Choroid plexus epithelial cell (primary cell): ENCODE measurements around the gene TTC33.

Experiments
- DNase-seq: peaks from one replicate; pipeline ENCODE4 v3.0.0-alpha.2; 2010; ENCODE audit warnings: low read depth
- H3K4me3 ChIP-seq: 2 replicates; pipeline ENCODE4 v1.5.1; 2011; ENCODE audit warnings: low read depth, mild to moderate bottlenecking, control low read depth, low read length, moderate library complexity
- TF ChIP-seq, protein P1 (sequence below): conservative IDR thresholded peaks from 2 replicates; pipeline ENCODE4 v1.5.1; 2011; ENCODE audit warnings: low read depth, mild to moderate bottlenecking, control low read depth, inconsistent platforms, low read length, moderate library complexity

The TTC33 gene, protein sequence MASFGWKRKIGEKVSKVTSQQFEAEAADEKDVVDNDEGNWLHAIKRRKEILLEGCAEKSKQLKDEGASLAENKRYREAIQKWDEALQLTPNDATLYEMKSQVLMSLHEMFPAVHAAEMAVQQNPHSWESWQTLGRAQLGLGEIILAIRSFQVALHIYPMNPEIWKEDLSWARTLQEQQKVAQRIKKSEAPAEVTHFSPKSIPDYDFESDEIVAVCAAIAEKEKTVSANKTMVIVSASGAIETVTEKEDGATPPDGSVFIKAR

DNA sequence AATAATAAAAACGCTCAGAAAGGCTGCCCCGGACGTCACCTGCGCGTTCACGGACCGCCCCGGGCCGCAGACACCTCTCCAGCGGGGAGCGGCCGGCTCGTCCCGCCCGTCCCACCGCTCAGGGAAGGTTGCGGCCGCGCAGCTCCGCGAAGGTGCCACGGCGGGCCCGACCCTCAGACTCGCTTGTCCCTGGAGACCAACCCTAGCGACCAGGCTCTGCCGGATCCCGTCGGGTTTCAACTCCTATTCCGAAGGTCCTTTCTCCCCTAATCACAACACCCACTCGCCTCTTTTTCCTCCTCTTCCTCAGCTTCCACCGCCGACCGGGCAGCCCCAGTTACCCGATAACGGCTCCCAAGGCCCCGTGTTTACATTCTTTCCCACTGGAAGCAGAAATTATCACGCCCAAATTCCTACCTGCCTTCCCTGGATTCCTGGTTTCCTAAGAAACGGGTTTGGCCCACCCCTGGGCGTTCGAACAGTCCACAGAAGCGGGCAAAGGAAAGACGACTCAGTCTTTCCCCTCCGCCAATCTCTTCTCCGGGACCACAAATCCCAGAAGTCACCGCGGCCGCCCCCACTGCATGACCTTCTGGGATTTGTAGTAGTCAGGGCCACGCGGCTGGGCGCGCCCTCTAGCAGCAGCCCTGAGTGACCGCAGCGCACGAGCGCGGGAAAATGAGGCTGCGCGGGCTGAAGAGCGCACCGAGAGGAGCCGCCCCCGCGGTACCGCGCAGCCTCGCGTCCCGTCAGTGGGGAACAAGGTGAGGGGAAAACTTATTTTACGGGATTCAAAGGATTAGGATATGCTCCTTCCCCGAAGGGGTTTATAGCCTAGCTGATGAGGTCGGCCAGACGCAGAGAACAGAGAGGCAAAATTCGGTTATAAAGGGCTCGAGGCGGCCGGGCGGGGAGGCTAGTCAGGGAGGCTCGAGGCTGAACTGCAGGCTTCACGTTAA is at the start of gene TTC33:
TSS of gene TTC33 (minus strand) at position 555 of the 959 bp plus-strand sequence. CDS start 8,943 bp downstream, outside the sequence.
- peak within 1 kb of the TSS; percentile 92 for H3K4me3 ChIP-seq
- DNase-seq: peak; percentile 97
- TF ChIP-seq, protein P1, sequence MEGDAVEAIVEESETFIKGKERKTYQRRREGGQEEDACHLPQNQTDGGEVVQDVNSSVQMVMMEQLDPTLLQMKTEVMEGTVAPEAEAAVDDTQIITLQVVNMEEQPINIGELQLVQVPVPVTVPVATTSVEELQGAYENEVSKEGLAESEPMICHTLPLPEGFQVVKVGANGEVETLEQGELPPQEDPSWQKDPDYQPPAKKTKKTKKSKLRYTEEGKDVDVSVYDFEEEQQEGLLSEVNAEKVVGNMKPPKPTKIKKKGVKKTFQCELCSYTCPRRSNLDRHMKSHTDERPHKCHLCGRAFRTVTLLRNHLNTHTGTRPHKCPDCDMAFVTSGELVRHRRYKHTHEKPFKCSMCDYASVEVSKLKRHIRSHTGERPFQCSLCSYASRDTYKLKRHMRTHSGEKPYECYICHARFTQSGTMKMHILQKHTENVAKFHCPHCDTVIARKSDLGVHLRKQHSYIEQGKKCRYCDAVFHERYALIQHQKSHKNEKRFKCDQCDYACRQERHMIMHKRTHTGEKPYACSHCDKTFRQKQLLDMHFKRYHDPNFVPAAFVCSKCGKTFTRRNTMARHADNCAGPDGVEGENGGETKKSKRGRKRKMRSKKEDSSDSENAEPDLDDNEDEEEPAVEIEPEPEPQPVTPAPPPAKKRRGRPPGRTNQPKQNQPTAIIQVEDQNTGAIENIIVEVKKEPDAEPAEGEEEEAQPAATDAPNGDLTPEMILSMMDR: peak; percentile 62

DNA sequence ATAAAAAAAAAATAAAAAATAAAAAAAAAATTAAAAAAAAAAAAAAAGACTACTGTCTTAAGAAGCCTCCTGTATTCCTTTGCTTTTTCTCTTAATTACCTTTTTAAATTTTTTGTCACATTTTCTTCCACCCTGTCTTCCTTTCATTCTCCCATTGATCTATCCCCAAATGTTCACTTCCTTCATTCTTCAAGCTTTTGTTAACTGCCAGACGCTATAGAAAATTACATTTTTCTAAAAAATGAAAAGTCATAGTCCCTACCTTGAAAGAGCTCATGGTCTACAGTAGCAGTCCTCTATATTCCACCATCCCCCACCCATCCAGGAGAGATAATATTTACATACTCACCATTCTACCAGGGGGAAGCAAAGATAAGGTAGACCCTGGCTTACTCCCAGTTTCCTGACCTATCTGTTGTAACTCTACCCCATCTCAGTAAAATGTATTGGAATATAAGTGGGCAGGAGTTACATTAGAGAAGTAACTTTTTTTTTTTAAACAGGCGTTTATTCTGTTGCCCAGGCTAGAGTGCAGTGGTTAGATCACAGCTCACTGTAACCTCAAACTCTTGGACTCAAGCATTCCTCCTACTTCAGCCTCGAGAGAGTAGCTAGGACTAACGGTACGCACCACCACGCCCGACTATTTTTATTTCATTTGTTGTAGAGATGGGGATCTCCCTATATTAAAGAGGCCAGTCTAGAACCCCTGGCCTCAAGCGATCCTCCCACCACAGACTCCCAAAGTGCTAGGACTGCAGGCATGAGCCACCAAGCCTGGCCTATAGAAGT is 46.2 kb upstream of the TTC33 start:
- TF ChIP-seq, protein P1: no peak
- no peak for DNase-seq
- H3K4me3 ChIP-seq: no peak overlapping the region

- DNase-seq: peak; percentile 29
- TF ChIP-seq, protein P1: no peak
- peak overlapping the region; percentile 94 for H3K4me3 ChIP-seq
Measured at GRCh38 chr5:40799258-40799657, 43.5 kb upstream of the TTC33 start.

DNA sequence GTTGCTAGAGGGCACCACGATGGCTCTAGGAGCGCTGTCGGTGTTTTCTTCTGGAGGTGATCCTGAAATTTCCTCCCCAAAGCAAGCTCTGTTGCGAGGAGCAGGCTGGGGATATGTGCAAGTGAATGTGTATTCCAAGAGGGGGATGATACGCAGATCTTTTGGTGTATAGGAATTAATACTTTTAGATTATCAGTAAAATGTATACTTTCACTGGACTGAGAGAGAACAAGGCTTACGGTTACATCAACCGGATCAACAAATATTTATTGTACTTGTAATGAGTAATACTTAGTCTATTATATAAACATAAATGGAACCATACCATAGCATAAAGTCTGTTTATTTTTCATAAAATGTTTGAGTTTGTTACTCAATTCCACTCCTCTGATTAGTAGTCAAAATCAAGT is 43.0 kb upstream of the TTC33 start:
- peak overlapping the region; percentile 94 for H3K4me3 ChIP-seq
- no peak for DNase-seq
- TF ChIP-seq, protein P1: peak; percentile 43

DNA sequence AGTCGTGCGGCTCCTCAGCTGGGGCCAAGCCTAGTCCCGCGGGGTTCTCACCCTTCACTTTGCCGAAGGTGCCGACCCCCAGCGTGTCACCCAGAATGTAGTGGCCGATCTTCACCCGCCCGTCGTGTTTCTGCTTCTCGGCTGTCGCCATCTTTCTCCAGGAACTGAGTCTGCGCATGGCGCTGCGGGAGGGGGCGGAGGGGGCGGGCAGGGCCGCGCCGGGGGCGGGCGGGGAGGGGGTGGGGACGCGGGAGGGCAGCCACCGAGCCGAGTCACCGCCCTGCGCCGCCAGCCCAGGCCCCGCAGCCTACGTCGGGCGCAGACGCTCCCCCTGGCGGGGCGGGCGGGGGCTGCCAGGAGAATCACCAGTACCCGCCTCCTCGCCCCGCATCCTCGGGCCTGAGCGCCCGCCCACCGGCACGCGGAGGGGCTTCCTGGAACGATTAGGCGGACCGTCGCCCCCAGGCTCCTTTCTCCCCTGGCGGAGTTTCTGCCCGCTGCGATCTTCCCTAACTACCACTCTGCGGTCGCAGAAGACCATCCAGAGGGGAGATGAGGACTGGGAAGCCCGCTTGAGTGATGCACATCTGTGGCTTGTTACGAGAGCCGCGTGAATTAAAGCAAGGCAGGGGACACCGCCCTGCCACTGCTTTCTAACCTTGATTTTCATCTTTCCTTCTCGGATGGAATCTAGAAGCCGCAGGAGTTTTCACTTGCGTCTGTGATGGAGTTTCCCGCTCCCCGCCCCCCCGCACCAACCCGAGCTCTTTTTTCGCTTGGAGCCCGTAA is 42.4 kb upstream of the TTC33 start, which contains the start of gene PRKAA1:
TSS of gene PRKAA1 (minus strand) at position 363 of the 789 bp plus-strand sequence. CDS start at position 178, 185 bp downstream.
- TF ChIP-seq, protein P1: peak; percentile 49
- peak; percentile 89 for DNase-seq
- peak within 1 kb of the TSS; percentile 94 for H3K4me3 ChIP-seq
